ENCODE results near the gene TRIM14.

DNA sequence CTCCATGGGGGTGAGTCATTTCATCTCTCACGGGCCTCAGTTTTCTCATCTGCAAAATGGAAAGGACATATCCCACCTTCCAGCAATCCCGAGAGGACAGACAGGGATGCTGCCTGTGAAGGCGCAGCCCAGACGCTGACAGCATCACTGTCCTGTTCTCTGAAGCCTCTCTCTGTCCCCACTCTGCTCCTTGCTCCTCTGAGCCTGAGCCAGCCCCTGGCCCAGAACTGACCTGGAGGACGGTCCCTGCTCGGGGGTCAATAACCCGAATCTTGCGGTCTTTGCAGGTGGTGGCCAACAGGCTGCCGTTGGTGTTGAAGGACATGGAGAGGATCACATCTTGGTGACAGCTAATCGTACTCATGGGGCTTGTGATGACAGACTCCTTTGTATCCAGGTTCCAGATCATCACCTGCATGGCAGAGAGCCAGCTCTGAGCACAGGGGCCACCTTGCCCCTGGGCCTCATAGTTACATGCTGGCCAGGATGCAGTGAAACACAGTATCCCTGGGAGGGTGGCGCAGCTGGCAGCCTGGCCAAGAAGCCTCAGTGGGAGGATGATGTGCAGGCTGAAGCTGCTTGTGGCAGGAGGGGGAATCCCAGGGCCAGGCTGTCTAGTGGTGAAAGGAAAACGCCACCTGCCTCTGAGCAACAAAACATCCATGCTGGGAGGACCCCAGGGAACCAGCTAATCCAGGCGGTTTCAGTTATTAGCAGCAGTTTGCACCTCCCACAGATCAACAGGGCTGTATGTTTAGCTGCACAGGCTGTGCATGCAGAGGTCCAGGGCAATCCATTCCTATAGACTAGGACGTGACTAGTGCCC is 14.0 kb upstream of the TRIM14 start:
- TF ChIP-seq CTCF (IDR thresholded peaks at IDR 0.05) (no peak), ZFX (IDR thresholded peaks at IDR 0.05; ENCODE audit: borderline replicate concordance) (no peak)

Data from 22Rv1 (cell line).